ENCODE data around the gene ZEB2. TPM values are rescaled to one million over a fixed set of nuclear protein-coding genes. Genes with fewer than 3 reads are reported as not detected.

Gene ZEB2
- total RNA-seq, 2 experiments from 2014 or later, result 4.0 to 16.9 TPM

- no TSS peak for BruUV-seq (replicated peaks)
- POLR2A ChIA-PET, result interaction anchor here (0.6 to 1.9 kb wide), 3 partner anchors 10 to 392 kb away, joined by 3 to 6 read pairs (median 5); no protein-coding TSS in a partner anchor
- H3K4me3 ChIP-seq (ENCODE audit: low read depth, low read length, poor library complexity, severe bottlenecking), result no peak overlapping the region
- intact Hi-C loops (cut with micrococcal nuclease; ENCODE audit: unreplicated experiment), result no loop called here
- CTCF ChIA-PET (ENCODE audit: unreplicated experiment), result no interaction called here
- TF ChIP-seq CTCF (conservative IDR thresholded peaks at IDR 0.05; ENCODE audit: low read length) (no peak), EZH2phosphoT487 (IDR thresholded peaks at IDR 0.05; ENCODE audit: borderline replicate concordance, low read depth, low read length) (no peak)
- no peaks in the 10 kb centered on the region for H3K36me3 ChIP-seq (ENCODE audit: insufficient read depth, low read length)
- H3K79me2 ChIP-seq (ENCODE audit: insufficient read depth, low read depth, low read length), result no peaks in the 10 kb centered on the region
- H3K4me1 ChIP-seq (ENCODE audit: insufficient read depth, low read length, poor library complexity, severe bottlenecking), result peaks cover 4% of the 10 kb centered on the region
- H4K20me1 ChIP-seq (ENCODE audit: insufficient read depth, low read length), result no peaks in the 10 kb centered on the region
- H3K9me3 ChIP-seq (ENCODE audit: low read length), result no peaks in the 10 kb centered on the region
- no peak overlapping the region for H3K4me2 ChIP-seq (ENCODE audit: low read length)
- no peak overlapping the region for H3K27ac ChIP-seq (ENCODE audit: low read depth, low read length, poor library complexity, severe bottlenecking)
- H2AFZ ChIP-seq (ENCODE audit: low read length), result no peak overlapping the region
- H3K9me2 ChIP-seq (ENCODE audit: insufficient read depth, low read length), result no peaks in the 10 kb centered on the region
- DNase-seq (ENCODE audit: low spot score), result no peak
Observed at GRCh38 chr2:144356402-144356801, 163.5 kb downstream of the ZEB2 start.

GRCh38 chr2:144354953-144355352 lies 165.0 kb downstream of the ZEB2 start:
- H3K36me3 ChIP-seq (ENCODE audit: insufficient read depth, low read length), result no peaks in the 10 kb centered on the region
- DNase-seq (ENCODE audit: low spot score), result no peak
- H3K79me2 ChIP-seq (ENCODE audit: insufficient read depth, low read depth, low read length), result no peaks in the 10 kb centered on the region
- no peaks in the 10 kb centered on the region for H3K9me2 ChIP-seq (ENCODE audit: insufficient read depth, low read length)
- H3K4me2 ChIP-seq (ENCODE audit: low read length), result no peak overlapping the region
- POLR2A ChIA-PET, result interaction anchor here (0.8 to 1.6 kb wide), 5 partner anchors 10 to 394 kb away, joined by 3 to 4 read pairs (median 3); no protein-coding TSS in a partner anchor
- no peaks in the 10 kb centered on the region for H3K9me3 ChIP-seq (ENCODE audit: low read length)
- intact Hi-C loops (cut with micrococcal nuclease; ENCODE audit: unreplicated experiment), result no loop called here
- BruUV-seq (replicated peaks), result no TSS peak
- no peaks in the 10 kb centered on the region for H4K20me1 ChIP-seq (ENCODE audit: insufficient read depth, low read length)
- CTCF ChIA-PET (ENCODE audit: unreplicated experiment), result no interaction called here
- H3K4me3 ChIP-seq (ENCODE audit: low read depth, low read length, poor library complexity, severe bottlenecking), result no peak overlapping the region
- H2AFZ ChIP-seq (ENCODE audit: low read length), result no peak overlapping the region
- no peak for TF ChIP-seq CTCF (conservative IDR thresholded peaks at IDR 0.05; ENCODE audit: low read length)
- TF ChIP-seq EZH2phosphoT487 (IDR thresholded peaks at IDR 0.05; ENCODE audit: borderline replicate concordance, low read depth, low read length), result no peak
- H3K27ac ChIP-seq (ENCODE audit: low read depth, low read length, poor library complexity, severe bottlenecking), result no peak overlapping the region
- H3K4me1 ChIP-seq (ENCODE audit: insufficient read depth, low read length, poor library complexity, severe bottlenecking), result peaks cover 4% of the 10 kb centered on the region

DNA sequence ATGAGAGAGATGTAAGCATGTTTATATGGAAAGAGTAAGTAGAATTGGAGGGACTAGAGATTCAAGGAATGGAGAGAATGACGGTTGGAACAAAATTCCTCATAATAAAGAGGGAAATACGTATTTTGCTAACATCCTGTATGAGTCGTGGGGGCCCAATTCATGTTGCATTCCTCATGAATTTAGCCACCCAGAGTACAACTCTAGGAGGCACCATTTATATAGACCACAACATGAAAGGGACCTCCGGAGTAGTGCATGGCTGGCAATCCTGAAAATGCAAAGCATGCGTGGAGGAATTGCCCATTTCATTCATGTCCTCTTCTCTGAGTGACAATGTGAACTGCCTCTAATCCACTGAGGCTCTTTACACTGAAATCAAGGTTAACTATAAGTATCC lies 168.2 kb downstream of the ZEB2 start:
- Histone ChIP-seq H4K20me1 (ENCODE audit: insufficient read depth, low read length) (no peaks in the 10 kb centered on the region), H3K36me3 (ENCODE audit: insufficient read depth, low read length) (no peaks in the 10 kb centered on the region), H3K9me3 (ENCODE audit: low read length) (no peaks in the 10 kb centered on the region), H3K4me3 (ENCODE audit: low read depth, low read length, poor library complexity, severe bottlenecking) (no peak overlapping the region), H3K4me2 (ENCODE audit: low read length) (no peak overlapping the region), H3K79me2 (ENCODE audit: insufficient read depth, low read depth, low read length) (no peaks in the 10 kb centered on the region), H3K4me1 (ENCODE audit: insufficient read depth, low read length, poor library complexity, severe bottlenecking) (no peaks in the 10 kb centered on the region), H2AFZ (ENCODE audit: low read length) (no peak overlapping the region), H3K9me2 (ENCODE audit: insufficient read depth, low read length) (no peaks in the 10 kb centered on the region), H3K27ac (ENCODE audit: low read depth, low read length, poor library complexity, severe bottlenecking) (no peak overlapping the region)
- ChIA-PET POLR2A (interaction anchor here (1.5 kb wide), 1 partner anchor 9 kb away, joined by 4 read pairs; no protein-coding TSS in a partner anchor), CTCF (ENCODE audit: unreplicated experiment) (no interaction called here)
- intact Hi-C loops (cut with micrococcal nuclease; ENCODE audit: unreplicated experiment), result no loop called here
- no peak for TF ChIP-seq CTCF (conservative IDR thresholded peaks at IDR 0.05; ENCODE audit: low read length)
- no peak for TF ChIP-seq EZH2phosphoT487 (IDR thresholded peaks at IDR 0.05; ENCODE audit: borderline replicate concordance, low read depth, low read length)
- no peak for DNase-seq (ENCODE audit: low spot score)
- BruUV-seq (replicated peaks), result no TSS peak

Measured in OCI-LY7 (cell line).